GM12801 (cell line): ENCODE measurements around the gene TMEM255B.

Experiments used
- CTCF ChIP-seq: IDR thresholded peaks from one replicate; pipeline ENCODE4 v1.5.1; 2011; ENCODE audit warnings: control low read depth; ENCODE audit not compliant: insufficient read length; ENCODE audit errors: extremely low read depth

The TMEM255B gene

GRCh38 chr13:113836768-113837559 lies 77.9 kb downstream of the TMEM255B start:
- TF ChIP-seq CTCF: no peak

- no peak for TF ChIP-seq CTCF
Observed at GRCh38 chr13:113837560-113838355, 78.7 kb downstream of the TMEM255B start.

GRCh38 chr13:113838711-113839201 lies 79.7 kb downstream of the TMEM255B start:
- TF ChIP-seq CTCF: no peak

- TF ChIP-seq CTCF: no peak
Observed at GRCh38 chr13:113839536-113840204, 80.6 kb downstream of the TMEM255B start.

GRCh38 chr13:113840541-113841352 lies 81.7 kb downstream of the TMEM255B start:
- TF ChIP-seq CTCF: no peak

- TF ChIP-seq CTCF: no peak
Observed at GRCh38 chr13:113841353-113841650, 82.3 kb downstream of the TMEM255B start.
